Measurements from ENCODE around the gene FCHSD1.

GRCh38 chr5:141640051-141640415 is 11.2 kb downstream of the FCHSD1 start:
- TF ChIP-seq CEBPB (IDR thresholded peaks at IDR 0.05; ENCODE audit: low read depth) (no peak), CTCF (IDR thresholded peaks at IDR 0.05 in 2 of 3, conservative IDR thresholded peaks at IDR 0.05 in 1 of 3; ENCODE audit: borderline replicate concordance in 1 of 3, insufficient read depth in 1 of 3, low read depth in 2 of 3, low read length in 2 of 3) (no peak), EGR1 (IDR thresholded peaks at IDR 0.05; ENCODE audit: low read depth) (no peak), RAD21 (IDR thresholded peaks at IDR 0.05; ENCODE audit: low read depth) (no peak), POLR2A (IDR thresholded peaks at IDR 0.05; ENCODE audit: borderline replicate concordance, extremely low read depth, insufficient read depth, insufficient read length) (no peak)
- TF ChIP-seq, protein P1, sequence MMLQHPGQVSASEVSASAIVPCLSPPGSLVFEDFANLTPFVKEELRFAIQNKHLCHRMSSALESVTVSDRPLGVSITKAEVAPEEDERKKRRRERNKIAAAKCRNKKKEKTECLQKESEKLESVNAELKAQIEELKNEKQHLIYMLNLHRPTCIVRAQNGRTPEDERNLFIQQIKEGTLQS (IDR thresholded peaks at IDR 0.05), result no peak
